Activated CD4-positive, alpha-beta memory T cell treated with anti-CD3 and anti-CD28 coated beads, Interleukin-2, amount 10 ng/mL, durations not matched to agents 7 days and 5 days (primary cell): ENCODE results near the gene KLF6. TPM values are rescaled to one million over a fixed set of nuclear protein-coding genes. Genes with fewer than 3 reads are reported as not detected.
A peak's percentile ranks its signal among the peaks of the same experiment; 100 is the strongest.

Source experiments
- CTCF ChIA-PET: fragments of 350-600 bp; sonication (Branson Sonifier 250); formaldehyde crosslinking; loops from one replicate; lab custom pipeline; 2021; ENCODE audit warnings: antibody characterized with exemption, inconsistent platforms; lab: Charles Lee
- POLR2A ChIA-PET: fragments of 350-600 bp; sonication (Branson Sonifier 250); formaldehyde crosslinking; loops from one replicate; lab custom pipeline; 2021; ENCODE audit warnings: antibody characterized with exemption; lab: Charles Lee
- DNase-seq: peaks from one replicate; pipeline ENCODE4 v3.0.0-alpha.2; 2020
- H3K27ac Mint-ChIP-seq: one replicate; pipeline ENCODE4 v1.8.0; 2021; ENCODE audit warnings: mild to moderate bottlenecking, mixed read lengths
- H3K27me3 Mint-ChIP-seq: one replicate; pipeline ENCODE4 v1.8.0; 2021; ENCODE audit warnings: mixed read lengths
- H3K36me3 Mint-ChIP-seq: one replicate; pipeline ENCODE4 v1.8.0; 2021; ENCODE audit warnings: low read depth, mixed read lengths
- H3K4me1 Mint-ChIP-seq: one replicate; pipeline ENCODE4 v1.8.0; 2021; ENCODE audit warnings: mixed read lengths
- H3K4me3 Mint-ChIP-seq: one replicate; pipeline ENCODE4 v1.8.0; 2021; ENCODE audit warnings: mild to moderate bottlenecking, mixed read lengths
- H3K9me3 Mint-ChIP-seq: one replicate; pipeline ENCODE4 v1.8.0; 2021; ENCODE audit warnings: mixed read lengths
- total RNA-seq, 2 experiments: library from RNA; stranded (reverse); gene quantifications; one replicate each; pipeline ENCODE4 v1.2.3, GENCODE V29; 2021

KLF6 gene
- total RNA-seq, 2 experiments from 2014 or later: 220 to 228 TPM

- Mint-ChIP-seq H3K4me3 (peak overlapping the region; percentile 97), H3K9me3 (no peaks in the 10 kb centered on the region), H3K36me3 (peaks cover 90% of the 10 kb centered on the region), H3K27ac (peak overlapping the region; percentile 77), H3K4me1 (peaks cover 70% of the 10 kb centered on the region), H3K27me3 (no peaks in the 10 kb centered on the region)
- no peak for DNase-seq
- POLR2A ChIA-PET: interaction anchor here (0.6 to 7.3 kb wide), 20 partner anchors 6 to 696 kb away, joined by 3 to 164 read pairs (median 4); partner anchors contain the start of genes KLF6 and PITRM1
- CTCF ChIA-PET: interaction anchor here (1.2 to 2.5 kb wide), 4 partner anchors 20 to 538 kb away, joined by 5 to 11 read pairs (median 6); no protein-coding TSS in a partner anchor
Measured at GRCh38 chr10:3777981-3778691, 6.9 kb downstream of the KLF6 start.

- Mint-ChIP-seq H3K27me3 (no peaks in the 10 kb centered on the region), H3K4me3 (peak overlapping the region; percentile 47), H3K4me1 (peaks cover 69% of the 10 kb centered on the region), H3K9me3 (no peaks in the 10 kb centered on the region), H3K27ac (peak overlapping the region; percentile 58), H3K36me3 (peaks cover 78% of the 10 kb centered on the region)
- ChIA-PET POLR2A (interaction anchor here (0.6 to 7.3 kb wide), 21 partner anchors 7 to 604 kb away, joined by 3 to 164 read pairs (median 4); partner anchors contain the start of genes KLF6 and PITRM1), CTCF (interaction anchor here (0.6 to 2.5 kb wide), 5 partner anchors 19 to 537 kb away, joined by 3 to 11 read pairs (median 3); no protein-coding TSS in a partner anchor)
- DNase-seq: peak; percentile 64
Measured at GRCh38 chr10:3776796-3777571, 8.0 kb downstream of the KLF6 start.

GRCh38 chr10:3775696-3776551 lies 9.1 kb downstream of the KLF6 start:
- H3K9me3 Mint-ChIP-seq: no peaks in the 10 kb centered on the region
- H3K27me3 Mint-ChIP-seq: no peaks in the 10 kb centered on the region
- H3K36me3 Mint-ChIP-seq: peaks cover 68% of the 10 kb centered on the region
- ChIA-PET CTCF (interaction anchor here (0.6 to 2.5 kb wide), 3 partner anchors 12 to 165 kb away, joined by 3 to 11 read pairs (median 4); no protein-coding TSS in a partner anchor), POLR2A (interaction anchor here (0.6 to 7.3 kb wide), 22 partner anchors 8 to 579 kb away, joined by 3 to 164 read pairs (median 8); partner anchors contain the start of gene KLF6)
- peak overlapping the region; percentile 58 for H3K27ac Mint-ChIP-seq
- H3K4me3 Mint-ChIP-seq: peak overlapping the region; percentile 37
- DNase-seq: no peak
- peaks cover 59% of the 10 kb centered on the region for H3K4me1 Mint-ChIP-seq

- Mint-ChIP-seq H3K27ac (peak overlapping the region; percentile 58), H3K4me1 (peaks cover 51% of the 10 kb centered on the region), H3K4me3 (peak overlapping the region; percentile 7), H3K27me3 (no peaks in the 10 kb centered on the region), H3K36me3 (peaks cover 59% of the 10 kb centered on the region), H3K9me3 (no peaks in the 10 kb centered on the region)
- DNase-seq: no peak
- POLR2A ChIA-PET: interaction anchor here (0.8 to 7.3 kb wide), 23 partner anchors 9 to 578 kb away, joined by 3 to 164 read pairs (median 4); partner anchors contain the start of gene KLF6
- CTCF ChIA-PET: interaction anchor here (1.0 to 1.2 kb wide), 3 partner anchors 8 to 33 kb away, joined by 4 read pairs; no protein-coding TSS in a partner anchor
Measured at GRCh38 chr10:3774814-3775695, 10.0 kb downstream of the KLF6 start.

GRCh38 chr10:3774018-3774813 lies 10.8 kb downstream of the KLF6 start:
- Mint-ChIP-seq H3K36me3 (peaks cover 51% of the 10 kb centered on the region), H3K9me3 (no peaks in the 10 kb centered on the region), H3K4me3 (no peak overlapping the region), H3K4me1 (peaks cover 48% of the 10 kb centered on the region), H3K27me3 (no peaks in the 10 kb centered on the region), H3K27ac (peak overlapping the region; percentile 37)
- CTCF ChIA-PET: interaction anchor here (1.0 to 1.2 kb wide), 3 partner anchors 9 to 32 kb away, joined by 4 read pairs; no protein-coding TSS in a partner anchor
- no peak for DNase-seq
- POLR2A ChIA-PET: interaction anchor here (0.8 to 7.3 kb wide), 17 partner anchors 10 to 577 kb away, joined by 3 to 164 read pairs (median 8); partner anchors contain the start of gene KLF6

- Mint-ChIP-seq H3K9me3 (no peaks in the 10 kb centered on the region), H3K27me3 (no peaks in the 10 kb centered on the region), H3K27ac (no peak overlapping the region), H3K4me3 (no peak overlapping the region), H3K4me1 (peaks cover 45% of the 10 kb centered on the region), H3K36me3 (peaks cover 44% of the 10 kb centered on the region)
- ChIA-PET POLR2A (interaction anchor here (2.7 to 7.3 kb wide), 5 partner anchors 10 to 151 kb away, joined by 9 to 164 read pairs (median 119); partner anchors contain the start of gene KLF6), CTCF (no interaction called here)
- DNase-seq: no peak
Measured at GRCh38 chr10:3773460-3774017, 11.5 kb downstream of the KLF6 start.

GRCh38 chr10:3772361-3773171 lies 12.4 kb downstream of the KLF6 start:
- H3K4me3 Mint-ChIP-seq: no peak overlapping the region
- no peaks in the 10 kb centered on the region for H3K27me3 Mint-ChIP-seq
- H3K4me1 Mint-ChIP-seq: peaks cover 41% of the 10 kb centered on the region
- H3K27ac Mint-ChIP-seq: no peak overlapping the region
- no peak for DNase-seq
- POLR2A ChIA-PET: interaction anchor here (6.2 to 7.3 kb wide), 2 partner anchors 9 to 11 kb away, joined by 76 to 164 read pairs; partner anchors contain the start of gene KLF6
- H3K36me3 Mint-ChIP-seq: peaks cover 34% of the 10 kb centered on the region
- H3K9me3 Mint-ChIP-seq: no peaks in the 10 kb centered on the region
- CTCF ChIA-PET: no interaction called here

GRCh38 chr10:3770611-3771110 lies 14.3 kb downstream of the KLF6 start:
- Mint-ChIP-seq H3K27me3 (no peaks in the 10 kb centered on the region), H3K4me3 (no peak overlapping the region), H3K4me1 (peaks cover 41% of the 10 kb centered on the region), H3K27ac (no peak overlapping the region), H3K9me3 (no peaks in the 10 kb centered on the region), H3K36me3 (peaks cover 18% of the 10 kb centered on the region)
- POLR2A ChIA-PET: interaction anchor here (0.6 to 1.5 kb wide), 4 partner anchors 9 to 388 kb away, joined by 3 to 5 read pairs (median 4); partner anchors contain the start of gene KLF6
- DNase-seq: no peak
- CTCF ChIA-PET: interaction anchor here (0.7 kb wide), 1 partner anchor 21 kb away, joined by 4 read pairs; no protein-coding TSS in a partner anchor

GRCh38 chr10:3769556-3769955 lies 15.5 kb downstream of the KLF6 start:
- peaks cover 9% of the 10 kb centered on the region for H3K36me3 Mint-ChIP-seq
- peaks cover 44% of the 10 kb centered on the region for H3K4me1 Mint-ChIP-seq
- POLR2A ChIA-PET: interaction anchor here (1.5 kb wide), 1 partner anchor 8 kb away, joined by 5 read pairs; no protein-coding TSS in a partner anchor
- H3K9me3 Mint-ChIP-seq: no peaks in the 10 kb centered on the region
- DNase-seq: no peak
- CTCF ChIA-PET: no interaction called here
- no peaks in the 10 kb centered on the region for H3K27me3 Mint-ChIP-seq
- no peak overlapping the region for H3K27ac Mint-ChIP-seq
- no peak overlapping the region for H3K4me3 Mint-ChIP-seq
